ENCODE data around the gene NPL. TPM values are rescaled to one million over a fixed set of nuclear protein-coding genes. Genes with fewer than 3 reads are reported as not detected.

The NPL gene
- total and polyA plus RNA-seq, 12 donors, result 1.4 to 26.5 (median 3.1) TPM

DNA sequence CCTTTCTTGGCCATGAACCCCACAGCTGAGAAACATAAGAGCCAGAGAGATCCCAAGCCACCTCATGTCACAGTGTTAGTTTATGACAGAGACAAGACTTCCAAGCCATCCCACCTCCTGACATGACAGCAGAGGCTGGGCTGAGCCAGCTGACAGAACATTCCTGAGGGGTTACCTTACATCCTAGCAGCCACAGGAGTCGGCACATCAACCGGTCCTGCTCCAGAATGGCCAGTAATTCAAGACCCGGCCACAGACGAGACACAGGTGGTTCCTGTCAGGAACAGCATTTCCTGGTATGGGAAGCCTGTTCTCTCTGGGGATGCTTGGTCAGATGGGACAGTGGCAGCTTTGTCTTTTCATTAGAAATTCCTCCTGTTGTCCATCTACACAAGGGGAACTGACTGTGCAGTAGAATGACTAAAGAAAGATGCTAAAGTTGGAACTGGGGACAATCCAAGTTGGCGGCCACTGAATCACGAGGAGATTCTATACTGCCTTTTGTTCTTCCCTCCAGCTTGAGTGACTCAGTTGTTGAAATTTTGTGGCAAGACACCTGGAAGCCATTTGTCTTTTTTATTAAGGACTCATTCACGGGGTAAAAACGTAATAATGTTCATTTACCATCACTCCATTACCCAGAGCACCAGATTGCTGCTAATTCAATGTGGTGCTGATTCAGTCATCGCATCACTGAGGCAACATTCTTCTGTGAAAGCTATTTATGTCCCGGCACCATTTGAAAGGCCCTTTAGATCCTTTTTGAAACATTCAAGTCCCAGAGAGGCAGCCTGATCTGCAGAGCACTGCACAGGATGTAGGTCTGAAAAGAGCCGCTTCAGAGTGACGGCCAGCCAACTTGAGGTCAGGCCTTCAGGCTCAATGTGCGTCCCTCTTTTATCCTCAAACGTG is 37.2 kb upstream of the NPL start:
- H3K4me3 ChIP-seq, result no peak overlapping the region
- peak overlapping the region in 3 of 10 donors; percentile 20 to 43 (median 41) for H3K27ac ChIP-seq
- peaks cover 0 to 18% (median 12%) of the 10 kb centered on the region in 9 donors for H3K4me1 ChIP-seq
- WGBS, 2 donors, result 38 to 48% methylated on average over 14 of the region's 14 CpGs
- H3K9me3 ChIP-seq, result peaks cover 0 to 9% (median 0%) of the 10 kb centered on the region in 11 donors
- ATAC-seq (peak; percentile 33 to 85 (median 65)), DNase-seq (peak in 1 of 2 donors; percentile 48)
- intact Hi-C loops (cut with DNase I), result no loop called here
- H3K27me3 ChIP-seq, result peaks cover 0 to 8% (median 0%) of the 10 kb centered on the region in 7 donors
- no peaks in the 10 kb centered on the region for H3K36me3 ChIP-seq
- TF ChIP-seq CTCF (IDR thresholded peaks at IDR 0.05), result no peak

GRCh38 chr1:182754087-182754486 is 35.5 kb upstream of the NPL start:
- TF ChIP-seq CTCF (IDR thresholded peaks at IDR 0.05), result no peak
- WGBS, 2 donors, result 64 to 74% methylated on average over 7 of the region's 7 CpGs

DNA sequence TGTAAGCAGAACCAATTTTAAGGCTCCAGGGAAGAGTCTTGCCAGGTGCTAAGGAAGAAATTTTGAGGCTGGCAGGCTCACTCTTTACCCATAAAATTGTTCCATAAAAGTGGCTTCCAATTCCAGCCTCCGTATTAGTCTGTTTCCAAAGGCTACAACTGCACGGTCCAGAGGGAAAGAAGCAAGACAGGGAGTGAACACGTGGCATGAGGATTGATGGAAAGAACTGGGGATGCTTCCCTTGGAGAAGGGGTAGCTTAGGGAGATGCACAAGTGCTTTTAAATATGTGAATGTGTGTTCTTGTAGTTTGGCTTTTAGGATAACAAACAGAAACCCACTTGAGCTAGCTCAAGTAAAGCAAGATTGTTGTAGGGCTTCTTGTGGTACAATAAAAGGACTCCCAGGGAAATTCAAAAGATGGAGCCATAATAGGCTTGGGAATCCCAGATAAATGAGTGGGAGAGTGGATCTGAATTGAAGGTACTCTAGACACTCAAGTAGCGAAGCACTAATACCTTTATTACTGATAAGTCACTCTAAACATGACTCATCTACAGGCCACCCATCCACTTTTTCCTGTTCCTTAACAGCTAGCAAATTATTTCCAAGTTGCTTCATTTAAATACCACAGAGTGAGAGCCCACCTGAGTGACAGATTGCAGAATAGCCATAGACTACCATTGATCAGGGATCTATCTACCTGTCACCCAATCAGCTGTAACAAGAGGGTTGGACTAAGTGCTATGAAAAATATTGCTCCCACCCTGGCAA is 34.8 kb upstream of the NPL start:
- Histone ChIP-seq H3K9me3 (no peaks in the 10 kb centered on the region), H3K4me3 (no peak overlapping the region), H3K36me3 (no peaks in the 10 kb centered on the region), H3K27ac (no peak overlapping the region), H3K27me3 (peaks cover 0 to 8% (median 0%) of the 10 kb centered on the region in 7 donors), H3K4me1 (peaks cover 0 to 15% (median 12%) of the 10 kb centered on the region in 9 donors)
- 87% methylated on average over 4 of the region's 4 CpGs for WGBS, 2 donors
- intact Hi-C loops (cut with DNase I), result no loop called here
- no peak for ATAC-seq
- no peak for DNase-seq
- no peak for TF ChIP-seq CTCF (IDR thresholded peaks at IDR 0.05)

More at GRCh38 chr1:182754087-182754486, 35.5 kb upstream of the NPL start:
- Histone ChIP-seq H3K9me3 (peaks cover 0 to 4% (median 0%) of the 10 kb centered on the region in 11 donors), H3K27me3 (peaks cover 0 to 8% (median 0%) of the 10 kb centered on the region in 7 donors), H3K4me3 (no peak overlapping the region), H3K27ac (no peak overlapping the region), H3K36me3 (no peaks in the 10 kb centered on the region), H3K4me1 (peaks cover 0 to 15% (median 12%) of the 10 kb centered on the region in 9 donors)
- ATAC-seq (no peak), DNase-seq (no peak)
- intact Hi-C loops (cut with DNase I), result no loop called here

GRCh38 chr1:182755632-182756031 is 33.9 kb upstream of the NPL start:
- H3K4me3 ChIP-seq, result no peak overlapping the region
- intact Hi-C loops (cut with DNase I), result no loop called here
- H3K4me1 ChIP-seq, result peaks cover 0 to 15% (median 12%) of the 10 kb centered on the region in 9 donors
- H3K9me3 ChIP-seq, result no peaks in the 10 kb centered on the region
- ATAC-seq (no peak), DNase-seq (no peak)
- no peaks in the 10 kb centered on the region for H3K36me3 ChIP-seq
- no peak for TF ChIP-seq CTCF (IDR thresholded peaks at IDR 0.05)
- H3K27me3 ChIP-seq, result peaks cover 0 to 6% (median 0%) of the 10 kb centered on the region in 7 donors
- H3K27ac ChIP-seq, result no peak overlapping the region
